GM12865 (cell line): Measurements from ENCODE around the gene RUNX1.

Experiments used
- DNase-seq: peaks from one replicate; pipeline ENCODE4 v3.0.0; 2010; ENCODE audit warnings: low read depth
- H3K4me3 ChIP-seq: 2 replicates; pipeline ENCODE4 v1.5.1; 2011; ENCODE audit warnings: mild to moderate bottlenecking, low read depth, low read length, control low read depth
- TF ChIP-seq, protein P1 (sequence below): IDR thresholded peaks from 2 replicates; pipeline ENCODE4 v1.5.1; 2011; ENCODE audit warnings: low read length, control low read depth, low read depth, inconsistent platforms; ENCODE audit not compliant: insufficient read depth; ENCODE audit errors: missing control alignments

RUNX1 gene

DNA sequence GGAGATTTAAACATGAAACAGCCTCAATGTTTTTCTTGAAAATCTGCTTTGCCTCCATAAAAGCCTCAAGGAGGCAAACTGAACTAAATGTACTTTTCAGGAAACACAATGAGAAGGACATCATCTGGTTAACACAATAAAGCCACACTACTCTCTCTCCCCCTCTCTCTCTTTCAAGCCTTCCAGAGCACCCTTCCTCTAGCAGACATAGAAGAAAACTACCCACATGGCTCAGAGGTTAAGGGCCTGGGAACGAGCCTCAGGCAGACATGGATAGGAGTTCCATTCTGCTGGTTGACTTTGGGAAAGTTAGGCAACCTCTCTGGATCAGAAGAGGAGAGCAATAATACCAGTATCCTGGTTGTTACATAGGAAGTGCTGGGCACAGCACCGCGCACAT is 42.9 kb downstream of the RUNX1 start:
- DNase-seq = no peak
- H3K4me3 ChIP-seq = no peak overlapping the region
- TF ChIP-seq, protein P1, sequence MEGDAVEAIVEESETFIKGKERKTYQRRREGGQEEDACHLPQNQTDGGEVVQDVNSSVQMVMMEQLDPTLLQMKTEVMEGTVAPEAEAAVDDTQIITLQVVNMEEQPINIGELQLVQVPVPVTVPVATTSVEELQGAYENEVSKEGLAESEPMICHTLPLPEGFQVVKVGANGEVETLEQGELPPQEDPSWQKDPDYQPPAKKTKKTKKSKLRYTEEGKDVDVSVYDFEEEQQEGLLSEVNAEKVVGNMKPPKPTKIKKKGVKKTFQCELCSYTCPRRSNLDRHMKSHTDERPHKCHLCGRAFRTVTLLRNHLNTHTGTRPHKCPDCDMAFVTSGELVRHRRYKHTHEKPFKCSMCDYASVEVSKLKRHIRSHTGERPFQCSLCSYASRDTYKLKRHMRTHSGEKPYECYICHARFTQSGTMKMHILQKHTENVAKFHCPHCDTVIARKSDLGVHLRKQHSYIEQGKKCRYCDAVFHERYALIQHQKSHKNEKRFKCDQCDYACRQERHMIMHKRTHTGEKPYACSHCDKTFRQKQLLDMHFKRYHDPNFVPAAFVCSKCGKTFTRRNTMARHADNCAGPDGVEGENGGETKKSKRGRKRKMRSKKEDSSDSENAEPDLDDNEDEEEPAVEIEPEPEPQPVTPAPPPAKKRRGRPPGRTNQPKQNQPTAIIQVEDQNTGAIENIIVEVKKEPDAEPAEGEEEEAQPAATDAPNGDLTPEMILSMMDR = no peak

DNA sequence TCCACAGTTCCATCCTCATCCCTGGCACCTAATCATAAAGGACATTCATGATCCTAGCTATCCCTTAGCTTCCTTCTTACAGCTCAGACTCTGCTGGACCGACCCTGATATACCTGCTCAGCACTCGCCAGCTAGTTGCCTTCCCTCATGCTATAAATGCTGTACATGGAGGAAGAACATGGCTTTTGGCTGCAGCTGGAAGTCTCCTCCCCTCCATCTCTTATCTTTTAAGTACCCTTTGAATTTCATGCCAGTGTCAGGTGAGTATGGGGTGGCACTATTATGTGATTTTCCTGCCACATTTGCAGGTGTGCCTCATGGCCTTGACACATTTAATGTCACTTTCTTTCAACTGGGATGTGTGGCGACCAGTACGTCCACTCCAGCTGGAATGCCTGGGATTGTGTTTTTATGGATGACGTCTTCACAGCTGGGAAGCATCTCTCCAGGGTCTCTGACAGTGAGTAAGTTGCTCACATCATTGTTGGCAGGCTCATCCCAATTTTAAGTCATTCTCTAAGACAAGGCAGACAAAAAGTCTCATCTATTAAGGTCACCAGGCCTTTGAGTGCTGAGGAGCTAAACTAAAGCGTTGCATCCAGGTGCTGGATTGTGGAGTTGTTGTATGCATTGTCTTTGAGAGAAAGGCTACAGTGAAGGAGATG is 43.4 kb downstream of the RUNX1 start:
- DNase-seq = no peak
- TF ChIP-seq, protein P1 = no peak
- H3K4me3 ChIP-seq = no peak overlapping the region

DNA sequence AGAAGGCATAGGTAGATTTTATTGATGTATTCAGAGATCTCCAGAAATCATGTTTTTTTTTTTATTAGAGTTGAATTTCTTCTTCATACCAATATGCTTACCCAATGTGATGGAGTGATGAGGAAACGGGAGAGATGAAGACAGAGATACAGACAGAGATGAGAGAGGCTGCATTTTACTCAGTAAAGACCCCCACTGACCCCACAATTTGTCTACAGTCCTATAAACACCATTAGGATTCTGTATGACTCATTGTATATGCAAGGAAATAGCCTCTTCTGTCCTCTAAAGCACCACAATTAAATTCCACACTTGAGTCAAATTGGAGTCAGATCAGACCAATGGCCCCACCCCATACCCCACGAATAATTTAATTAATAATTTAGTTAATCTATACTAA is 44.0 kb downstream of the RUNX1 start:
- DNase-seq = no peak
- H3K4me3 ChIP-seq = no peak overlapping the region
- TF ChIP-seq, protein P1 = no peak

DNA sequence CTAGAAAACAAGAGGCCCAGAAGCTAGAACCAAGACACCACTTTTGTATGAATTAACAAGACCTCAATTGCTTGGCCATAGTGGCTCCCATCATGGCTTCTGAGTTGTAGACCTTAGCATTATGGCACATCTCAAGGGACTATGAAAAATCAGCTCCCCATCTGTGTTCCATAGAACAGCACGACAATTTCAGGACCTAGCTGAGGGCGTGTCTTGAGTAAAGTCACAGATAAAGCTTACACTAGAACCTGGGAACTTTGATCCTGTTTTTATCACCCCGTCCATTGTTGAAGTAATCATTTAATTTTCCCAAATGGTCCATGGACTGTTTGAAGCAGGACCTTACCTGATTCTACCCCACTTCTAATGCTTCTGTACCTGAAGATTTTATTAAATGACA is 44.8 kb downstream of the RUNX1 start:
- no peak overlapping the region for H3K4me3 ChIP-seq
- DNase-seq = no peak
- TF ChIP-seq, protein P1 = no peak

DNA sequence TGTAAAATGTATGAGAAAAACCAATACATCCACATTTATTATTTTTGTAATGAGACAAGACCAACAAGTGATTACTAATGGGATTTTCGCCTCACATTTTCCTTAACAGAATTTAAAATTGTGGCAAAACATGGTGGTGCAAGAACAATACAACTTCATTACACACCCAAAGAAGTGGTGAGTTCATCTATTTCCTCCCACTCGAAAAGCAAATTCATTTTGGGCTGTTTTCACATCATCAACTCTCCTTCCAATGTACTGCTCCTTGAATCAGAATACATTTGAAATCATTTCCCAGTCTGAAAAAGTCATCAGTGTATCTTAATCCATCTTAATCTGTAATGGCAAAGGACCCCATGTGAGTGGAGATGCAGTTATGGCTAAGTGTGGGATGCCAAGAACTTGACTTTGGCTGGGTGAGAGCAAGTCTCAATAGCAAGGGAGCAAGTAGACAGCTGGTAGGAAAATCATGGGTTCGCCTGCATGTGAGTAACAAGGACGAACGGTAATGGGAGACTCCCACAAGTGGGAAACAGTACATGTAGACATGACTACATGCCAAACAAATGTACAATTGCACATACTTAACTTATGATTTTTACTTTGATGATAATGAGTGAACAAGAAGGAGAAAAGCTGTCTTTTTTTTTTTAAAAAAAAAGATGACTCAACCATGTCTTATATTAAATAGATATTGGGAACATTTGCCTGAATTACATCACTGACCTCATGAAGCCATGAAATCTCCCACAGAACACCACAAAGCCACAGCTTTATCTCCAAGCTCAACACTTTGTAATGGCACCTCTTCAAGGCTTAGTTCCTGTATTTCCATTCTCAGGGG is 46.0 kb downstream of the RUNX1 start:
- TF ChIP-seq, protein P1 = no peak
- no peak for DNase-seq
- H3K4me3 ChIP-seq = no peak overlapping the region

DNA sequence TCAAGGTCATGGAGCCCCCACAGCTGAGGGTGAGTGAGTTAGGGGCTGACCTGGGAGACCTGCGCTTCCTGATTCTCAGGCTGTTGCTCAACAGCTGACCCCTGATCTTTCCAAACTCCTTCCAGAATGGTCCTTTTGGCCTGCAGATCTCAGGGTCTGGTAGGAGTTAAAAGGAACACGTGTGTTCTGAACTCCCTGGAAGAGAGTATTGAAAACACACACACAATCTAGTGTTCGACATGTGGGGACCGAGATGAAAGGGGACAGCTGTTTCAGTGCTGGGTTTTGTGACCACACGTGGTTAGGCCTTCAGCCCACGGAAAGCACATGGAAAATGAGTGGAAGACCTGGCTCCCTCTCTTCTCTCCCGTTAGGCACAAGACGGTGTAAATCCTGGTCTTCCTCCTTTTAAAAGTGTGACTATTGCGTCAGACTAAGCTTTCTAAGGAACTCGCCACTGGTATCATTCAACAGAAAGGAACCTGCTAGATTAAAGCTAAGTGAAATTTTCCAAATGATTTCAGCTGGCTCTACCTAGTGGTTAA is 49.6 kb downstream of the RUNX1 start:
- TF ChIP-seq, protein P1 = no peak
- no peak for DNase-seq
- H3K4me3 ChIP-seq = no peak overlapping the region
